Loucy (cell line): ENCODE data around the gene LSR.

Experiments
- H2AFZ ChIP-seq: fragments of 200-600 bp; sonication (generic); 2 replicates; pipeline ENCODE4 v1.6.0; 2016; ENCODE audit warnings: antibody characterized with exemption, mild to moderate bottlenecking, low read length, moderate library complexity
- H3F3A ChIP-seq: fragments of 200-600 bp; 2 replicates; pipeline ENCODE4 v1.6.0; 2016; ENCODE audit warnings: antibody characterized with exemption, low read depth, mild to moderate bottlenecking
- H3K27me3 ChIP-seq: fragments of 200-600 bp; sonication (generic); 2 replicates; pipeline ENCODE4 v1.6.1; 2014; ENCODE audit warnings: low read length, mild to moderate bottlenecking; ENCODE audit not compliant: insufficient read depth, poor library complexity, severe bottlenecking
- H3K36me3 ChIP-seq: fragments of 200-600 bp; sonication (generic); 2 replicates; pipeline ENCODE4 v1.6.1; 2016; ENCODE audit warnings: low read length; ENCODE audit not compliant: insufficient read depth
- H3K4me1 ChIP-seq: fragments of 200-600 bp; sonication (generic); 2 replicates; pipeline ENCODE4 v1.5.1; 2014; ENCODE audit warnings: low read length, mild to moderate bottlenecking; ENCODE audit not compliant: insufficient read depth, poor library complexity, severe bottlenecking
- H3K4me2 ChIP-seq: fragments of 200-600 bp; sonication (generic); 2 replicates; pipeline ENCODE4 v1.6.0; 2014; ENCODE audit warnings: antibody characterized with exemption, low read length, low read depth, mild to moderate bottlenecking; ENCODE audit not compliant: poor library complexity, severe bottlenecking
- H3K4me3 ChIP-seq: fragments of 200-600 bp; sonication (generic); 2 replicates; pipeline ENCODE4 v1.5.1; 2014; ENCODE audit warnings: low read length, mild to moderate bottlenecking, mixed read lengths; ENCODE audit not compliant: poor library complexity, severe bottlenecking
- H3K79me2 ChIP-seq: fragments of 200-600 bp; sonication (generic); 2 replicates; pipeline ENCODE4 v1.6.1; 2014; ENCODE audit warnings: low read length; ENCODE audit not compliant: insufficient read depth
- H3K9ac ChIP-seq: fragments of 200-600 bp; sonication (generic); 2 replicates; pipeline ENCODE4 v1.6.0; 2014; ENCODE audit warnings: mild to moderate bottlenecking, low read depth, low read length, moderate library complexity; ENCODE audit not compliant: poor library complexity, severe bottlenecking
- H3K9me2 ChIP-seq: fragments of 200-600 bp; sonication (generic); replicated peaks from 2 replicates; pipeline ENCODE4 v1.6.1; 2016; ENCODE audit warnings: low read depth, low read length, mixed read lengths
- H3K9me3 ChIP-seq: fragments of 200-600 bp; sonication (generic); 2 replicates; pipeline ENCODE4 v1.6.1; 2014; ENCODE audit warnings: mild to moderate bottlenecking, antibody characterized with exemption, low read length, low read depth; ENCODE audit not compliant: insufficient read depth
- H4K20me1 ChIP-seq: fragments of 200-600 bp; sonication (generic); 2 replicates; pipeline ENCODE4 v1.6.0; 2014; ENCODE audit warnings: antibody characterized with exemption, low read length, mild to moderate bottlenecking; ENCODE audit not compliant: insufficient read depth, poor library complexity, severe bottlenecking
- EZH2phosphoT487 ChIP-seq: fragments of 200-600 bp; IDR thresholded peaks from 2 replicates; pipeline ENCODE4 v1.6.1; 2018; ENCODE audit warnings: antibody characterized with exemption, mild to moderate bottlenecking, moderate library complexity, borderline replicate concordance
- TF ChIP-seq, protein P1 (sequence below): fragments of 200-600 bp; sonication (generic); conservative IDR thresholded peaks from 2 replicates; pipeline ENCODE4 v1.5.1; 2014; ENCODE audit warnings: mild to moderate bottlenecking, antibody characterized with exemption, low read length

LSR gene

GRCh38 chr19:35304036-35304435 is 55.2 kb downstream of the LSR start:
- Histone ChIP-seq H3K9ac (no peak overlapping the region), H3K79me2 (no peaks in the 10 kb centered on the region), H3F3A (no peaks in the 10 kb centered on the region), H3K36me3 (no peaks in the 10 kb centered on the region), H3K4me3 (no peak overlapping the region), H3K4me1 (no peaks in the 10 kb centered on the region), H4K20me1 (no peaks in the 10 kb centered on the region), H3K9me2 (no peaks in the 10 kb centered on the region), H3K9me3 (no peaks in the 10 kb centered on the region), H2AFZ (no peak overlapping the region), H3K27me3 (no peaks in the 10 kb centered on the region), H3K4me2 (no peak overlapping the region)
- no peak for TF ChIP-seq EZH2phosphoT487
- TF ChIP-seq, protein P1, sequence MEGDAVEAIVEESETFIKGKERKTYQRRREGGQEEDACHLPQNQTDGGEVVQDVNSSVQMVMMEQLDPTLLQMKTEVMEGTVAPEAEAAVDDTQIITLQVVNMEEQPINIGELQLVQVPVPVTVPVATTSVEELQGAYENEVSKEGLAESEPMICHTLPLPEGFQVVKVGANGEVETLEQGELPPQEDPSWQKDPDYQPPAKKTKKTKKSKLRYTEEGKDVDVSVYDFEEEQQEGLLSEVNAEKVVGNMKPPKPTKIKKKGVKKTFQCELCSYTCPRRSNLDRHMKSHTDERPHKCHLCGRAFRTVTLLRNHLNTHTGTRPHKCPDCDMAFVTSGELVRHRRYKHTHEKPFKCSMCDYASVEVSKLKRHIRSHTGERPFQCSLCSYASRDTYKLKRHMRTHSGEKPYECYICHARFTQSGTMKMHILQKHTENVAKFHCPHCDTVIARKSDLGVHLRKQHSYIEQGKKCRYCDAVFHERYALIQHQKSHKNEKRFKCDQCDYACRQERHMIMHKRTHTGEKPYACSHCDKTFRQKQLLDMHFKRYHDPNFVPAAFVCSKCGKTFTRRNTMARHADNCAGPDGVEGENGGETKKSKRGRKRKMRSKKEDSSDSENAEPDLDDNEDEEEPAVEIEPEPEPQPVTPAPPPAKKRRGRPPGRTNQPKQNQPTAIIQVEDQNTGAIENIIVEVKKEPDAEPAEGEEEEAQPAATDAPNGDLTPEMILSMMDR: no peak

GRCh38 chr19:35305181-35305580 is 56.4 kb downstream of the LSR start:
- TF ChIP-seq EZH2phosphoT487: no peak
- TF ChIP-seq, protein P1: no peak
- H3K9me3 ChIP-seq: no peaks in the 10 kb centered on the region
- no peaks in the 10 kb centered on the region for H3K36me3 ChIP-seq
- no peak overlapping the region for H3K4me2 ChIP-seq
- H2AFZ ChIP-seq: no peak overlapping the region
- H3K9me2 ChIP-seq: no peaks in the 10 kb centered on the region
- H3K79me2 ChIP-seq: no peaks in the 10 kb centered on the region
- no peak overlapping the region for H3K4me3 ChIP-seq
- no peaks in the 10 kb centered on the region for H4K20me1 ChIP-seq
- H3F3A ChIP-seq: no peaks in the 10 kb centered on the region
- H3K9ac ChIP-seq: no peak overlapping the region
- peaks cover 6% of the 10 kb centered on the region for H3K4me1 ChIP-seq
- H3K27me3 ChIP-seq: no peaks in the 10 kb centered on the region

DNA sequence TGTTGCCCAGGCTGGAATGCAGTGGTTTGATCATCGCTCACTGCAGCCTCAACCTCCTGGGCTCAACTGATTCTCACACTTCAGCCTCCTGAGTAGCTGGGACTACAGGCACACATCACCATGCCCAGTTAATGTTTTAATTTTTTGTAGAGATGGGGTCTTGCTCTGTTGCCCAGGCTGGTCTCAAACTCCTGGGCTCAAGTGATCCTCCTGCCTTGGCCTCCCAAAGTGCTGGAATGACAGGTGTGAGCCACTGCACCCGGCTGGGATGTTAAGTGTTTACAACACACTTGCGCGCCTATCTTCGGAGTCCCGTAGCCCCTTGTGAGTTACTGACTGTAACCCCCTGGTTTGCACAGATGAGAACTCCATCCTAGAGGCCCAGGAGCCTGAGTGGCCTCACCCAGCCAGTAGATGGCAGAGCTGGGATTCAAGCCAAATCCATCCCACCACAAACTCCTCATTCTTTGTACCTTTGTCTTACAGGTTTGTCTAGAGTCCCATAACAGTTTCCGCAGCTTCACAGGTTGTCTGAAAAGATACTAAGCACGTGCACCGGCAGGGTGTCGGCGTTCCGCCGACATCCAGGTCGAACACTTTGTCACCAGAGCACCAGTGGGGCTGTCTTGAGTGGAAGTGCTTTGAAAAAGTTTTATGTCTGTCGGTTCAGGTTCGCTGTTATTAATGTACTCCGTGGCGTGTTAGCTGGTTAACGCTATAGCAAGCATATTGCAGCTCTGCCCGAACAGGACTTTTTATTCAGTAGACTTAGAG is 57.9 kb downstream of the LSR start:
- no peaks in the 10 kb centered on the region for H3K27me3 ChIP-seq
- H3K4me3 ChIP-seq: no peak overlapping the region
- no peaks in the 10 kb centered on the region for H3K9me3 ChIP-seq
- H3K4me1 ChIP-seq: peaks cover 15% of the 10 kb centered on the region
- H3F3A ChIP-seq: no peaks in the 10 kb centered on the region
- no peaks in the 10 kb centered on the region for H3K9me2 ChIP-seq
- no peaks in the 10 kb centered on the region for H3K36me3 ChIP-seq
- H3K9ac ChIP-seq: no peak overlapping the region
- no peak overlapping the region for H2AFZ ChIP-seq
- H3K4me2 ChIP-seq: no peak overlapping the region
- H3K79me2 ChIP-seq: no peaks in the 10 kb centered on the region
- H4K20me1 ChIP-seq: no peaks in the 10 kb centered on the region
- no peak for TF ChIP-seq EZH2phosphoT487
- TF ChIP-seq, protein P1: peak; percentile 73
